Measurements from ENCODE around the gene CLEC16A.
A peak's percentile ranks its signal among the peaks of the same experiment; 100 is the strongest.
"Not testable (repeated sequence)": the region's sequence is repeated elsewhere in the genome, so short reads cannot be mapped to it uniquely, and the experiment has no call there.

The CLEC16A gene

GRCh38 chr16:10939649-10940234 lies 4.6 kb upstream of the CLEC16A start:
- no peak for DNase-seq

- peak; percentile 19 for DNase-seq
Measured at GRCh38 chr16:10940501-10941079, 3.8 kb upstream of the CLEC16A start.

GRCh38 chr16:10941127-10941933 lies 3.0 kb upstream of the CLEC16A start:
- peak; percentile 45 for DNase-seq

GRCh38 chr16:10941935-10942351 lies 2.4 kb upstream of the CLEC16A start:
- not testable (repeated sequence) for DNase-seq

- DNase-seq, result peak; percentile 96
Measured at GRCh38 chr16:10942352-10943063, 1.9 kb upstream of the CLEC16A start, which contains the start of gene DEXI. TSS of gene DEXI (minus strand) at chr16:10942468. CDS start at chr16:10942005, 463 bp downstream.

GRCh38 chr16:10943064-10943353 lies 1.4 kb upstream of the CLEC16A start:
- peak; percentile 19 for DNase-seq

- no peak for DNase-seq
Measured at GRCh38 chr16:10945065-10945787, 862 bp downstream of the CLEC16A start.

GRCh38 chr16:10946308-10946707 lies 1.9 kb downstream of the CLEC16A start:
- DNase-seq, result no peak

GRCh38 chr16:10947211-10947787 lies 2.9 kb downstream of the CLEC16A start:
- no peak for DNase-seq

- DNase-seq, result no peak
Measured at GRCh38 chr16:10949424-10949970, 5.1 kb downstream of the CLEC16A start.

GRCh38 chr16:10950393-10950792 lies 6.0 kb downstream of the CLEC16A start:
- no peak for DNase-seq

- no peak for DNase-seq
Measured at GRCh38 chr16:10951026-10951425, 6.7 kb downstream of the CLEC16A start.

- no peak for DNase-seq
Measured at GRCh38 chr16:10954903-10955302, 10.5 kb downstream of the CLEC16A start.

- no peak for DNase-seq
Measured at GRCh38 chr16:10957771-10958482, 13.6 kb downstream of the CLEC16A start.

GRCh38 chr16:10959161-10959560 lies 14.8 kb downstream of the CLEC16A start:
- DNase-seq, result no peak

- DNase-seq, result no peak
Measured at GRCh38 chr16:10961231-10961630, 16.9 kb downstream of the CLEC16A start.

- DNase-seq, result peak; percentile 93
Measured at GRCh38 chr16:10964039-10964890, 19.9 kb downstream of the CLEC16A start.

GRCh38 chr16:10964891-10965326 lies 20.5 kb downstream of the CLEC16A start:
- no peak for DNase-seq

- DNase-seq, result no peak
Measured at GRCh38 chr16:10965440-10966061, 21.2 kb downstream of the CLEC16A start.

- no peak for DNase-seq
Measured at GRCh38 chr16:10966129-10966528, 21.8 kb downstream of the CLEC16A start.

Measured in eye (tissue), 1 donor.